ENCODE measurements around the gene GTPBP10.

Gene GTPBP10

DNA sequence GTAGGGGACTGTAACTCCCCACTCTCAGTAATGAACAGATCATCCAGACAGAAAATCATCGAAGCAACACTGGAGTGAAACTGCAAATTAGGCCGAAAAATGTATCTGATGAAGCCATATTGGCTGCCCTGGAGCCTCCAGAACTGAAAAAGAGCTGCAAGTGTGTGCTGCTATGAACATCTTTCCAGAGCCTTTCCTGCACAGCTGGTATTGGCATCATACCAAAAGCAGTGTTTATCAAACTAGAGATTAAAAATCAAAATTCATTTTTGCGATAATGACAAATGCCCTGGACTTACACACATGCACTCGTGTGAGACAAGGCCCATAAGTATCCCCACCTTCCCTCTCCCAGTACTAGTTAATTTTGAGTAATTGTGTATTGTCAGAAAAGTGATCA lies 49.9 kb downstream of the GTPBP10 start:
- no peaks in the 10 kb centered on the region for H3K4me1 ChIP-seq (ENCODE audit: control insufficient read depth in 1 of 2, insufficient read depth in 1 of 2, low read depth in 1 of 2, low read length in 1 of 2)
- no peak overlapping the region for H3K27ac ChIP-seq
- no peak for TF ChIP-seq CTCF (IDR thresholded peaks at IDR 0.05)
- H3K36me3 ChIP-seq = no peaks in the 10 kb centered on the region
- no peak overlapping the region for H3K4me3 ChIP-seq (ENCODE audit: low read depth in 1 of 2, low read length in 1 of 2)
- H3K9me3 ChIP-seq = no peaks in the 10 kb centered on the region
- H3K27me3 ChIP-seq = peaks cover 12% of the 10 kb centered on the region

GRCh38 chr7:90401989-90402388 lies 55.5 kb downstream of the GTPBP10 start:
- no peaks in the 10 kb centered on the region for H3K9me3 ChIP-seq
- H3K4me1 ChIP-seq (ENCODE audit: control insufficient read depth in 1 of 2, insufficient read depth in 1 of 2, low read depth in 1 of 2, low read length in 1 of 2) = peaks cover 12 to 15% of the 10 kb centered on the region in 2 experiments
- H3K27me3 ChIP-seq = peaks cover 25% of the 10 kb centered on the region
- no peaks in the 10 kb centered on the region for H3K36me3 ChIP-seq
- H3K27ac ChIP-seq = no peak overlapping the region
- no peak overlapping the region for H3K4me3 ChIP-seq (ENCODE audit: low read depth in 1 of 2, low read length in 1 of 2)
- no peak for TF ChIP-seq CTCF (IDR thresholded peaks at IDR 0.05)

DNA sequence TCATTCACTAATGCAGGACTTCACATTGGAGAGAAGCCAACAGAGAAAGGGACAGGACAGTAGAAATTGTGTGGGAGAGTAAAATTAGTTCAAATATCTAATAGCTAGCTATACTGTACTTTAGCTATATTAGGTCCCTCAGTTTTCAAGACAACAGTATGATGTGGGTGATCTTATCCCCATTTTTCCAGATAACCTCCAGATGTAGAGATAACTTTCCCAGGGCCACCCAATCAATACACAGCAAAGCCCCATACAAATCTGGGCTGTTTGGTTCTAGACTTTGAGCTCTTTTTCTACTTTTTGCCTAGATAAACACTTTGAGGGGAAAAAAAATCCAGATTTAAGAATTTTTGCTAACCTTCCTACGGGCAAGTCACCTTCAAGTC lies 56.3 kb downstream of the GTPBP10 start:
- Histone ChIP-seq H3K4me3 (ENCODE audit: low read depth in 1 of 2, low read length in 1 of 2) (peak overlapping the region; percentile 62 to 63), H3K27ac (no peak overlapping the region)
- no peak for TF ChIP-seq CTCF (IDR thresholded peaks at IDR 0.05)

GRCh38 chr7:90403174-90404113 lies 56.9 kb downstream of the GTPBP10 start, which contains the start of gene CLDN12:
TSS of gene CLDN12 (plus strand) at chr7:90403461. CDS start at chr7:90412677, 9,216 bp downstream.
- peak within 1 kb of the TSS; percentile 62 to 63 for H3K4me3 ChIP-seq (ENCODE audit: low read depth in 1 of 2, low read length in 1 of 2)
- H3K27ac ChIP-seq = peak within 1 kb of the TSS; percentile 18

More for the DNA sequence above, 56.3 kb downstream of the GTPBP10 start:
- Histone ChIP-seq H3K9me3 (no peaks in the 10 kb centered on the region), H3K4me1 (ENCODE audit: control insufficient read depth in 1 of 2, insufficient read depth in 1 of 2, low read depth in 1 of 2, low read length in 1 of 2) (peaks cover 12 to 15% of the 10 kb centered on the region in 2 experiments), H3K36me3 (no peaks in the 10 kb centered on the region), H3K27me3 (peaks cover 25% of the 10 kb centered on the region)

GRCh38 chr7:90404777-90405176 lies 58.3 kb downstream of the GTPBP10 start:
- Histone ChIP-seq H3K4me3 (ENCODE audit: low read depth in 1 of 2, low read length in 1 of 2) (no peak overlapping the region), H3K27me3 (peaks cover 25% of the 10 kb centered on the region), H3K9me3 (no peaks in the 10 kb centered on the region), H3K27ac (no peak overlapping the region), H3K4me1 (ENCODE audit: control insufficient read depth in 1 of 2, insufficient read depth in 1 of 2, low read depth in 1 of 2, low read length in 1 of 2) (peaks cover 12 to 15% of the 10 kb centered on the region in 2 experiments), H3K36me3 (peaks cover 3% of the 10 kb centered on the region)
- no peak for TF ChIP-seq CTCF (IDR thresholded peaks at IDR 0.05)

More at GRCh38 chr7:90403174-90404113, 56.9 kb downstream of the GTPBP10 start, which contains the start of gene CLDN12:
- no peak for TF ChIP-seq CTCF (IDR thresholded peaks at IDR 0.05)
- Histone ChIP-seq H3K9me3 (no peaks in the 10 kb centered on the region), H3K27me3 (peaks cover 25% of the 10 kb centered on the region), H3K4me1 (ENCODE audit: control insufficient read depth in 1 of 2, insufficient read depth in 1 of 2, low read depth in 1 of 2, low read length in 1 of 2) (peaks cover 12 to 15% of the 10 kb centered on the region in 2 experiments), H3K36me3 (no peaks in the 10 kb centered on the region)
